Activated B cell treated with CpG ODN at 0.5 μM for 24 hours (primary cell): ENCODE data around the gene TMC5. TPM values are rescaled to one million over a fixed set of nuclear protein-coding genes. Genes with fewer than 3 reads are reported as not detected.

ENCODE experiments used
- ATAC-seq: fragments of 200-7000 bp; cut with Tn5 transposase; one replicate; pipeline ENCODE4 v1.10.0; 2021; ENCODE audit warnings: low read depth, mild to moderate bottlenecking, moderate library complexity
- CTCF ChIA-PET: fragments of 350-600 bp; sonication (Branson Sonifier 250); formaldehyde crosslinking; loops from one replicate; lab custom pipeline; 2021; ENCODE audit warnings: antibody characterized with exemption; lab: Charles Lee
- POLR2A ChIA-PET: fragments of 350-600 bp; sonication (Branson Sonifier 250); formaldehyde crosslinking; loops from one replicate; lab custom pipeline; 2021; ENCODE audit warnings: antibody characterized with exemption; lab: Charles Lee
- DNase-seq: peaks from one replicate; pipeline ENCODE4 v3.0.0; 2022
- H3K27ac Mint-ChIP-seq: one replicate; pipeline ENCODE4 v1.8.0; 2020; ENCODE audit warnings: mixed read lengths
- H3K27me3 Mint-ChIP-seq: one replicate; pipeline ENCODE4 v1.8.0; 2021; ENCODE audit warnings: mixed read lengths
- H3K36me3 Mint-ChIP-seq: one replicate; pipeline ENCODE4 v1.8.0; 2021; ENCODE audit warnings: low read depth, mixed read lengths
- H3K4me1 Mint-ChIP-seq: one replicate; pipeline ENCODE4 v1.8.0; 2021; ENCODE audit warnings: mixed read lengths
- H3K4me3 Mint-ChIP-seq: one replicate; pipeline ENCODE4 v1.8.0; 2020; ENCODE audit warnings: mild to moderate bottlenecking, mixed read lengths
- H3K9me3 Mint-ChIP-seq: one replicate; pipeline ENCODE4 v1.8.0; 2020; ENCODE audit warnings: mixed read lengths
- CTCF ChIP-seq: fragments of 200-600 bp; IDR thresholded peaks from one replicate; pipeline ENCODE4 v1.8.0; 2022; ENCODE audit warnings: antibody characterized with exemption, mild to moderate bottlenecking
- intact Hi-C: fragments of 100-400 bp; cut with micrococcal nuclease; formaldehyde crosslinking; loops from one replicate; pipeline ENCODE4 v1.15.1; 2024
- total RNA-seq: library from RNA; stranded (reverse); gene quantifications from 2 replicates; pipeline ENCODE4 v1.2.3, GENCODE V29; 2022

The TMC5 gene
- total RNA-seq, 1 donor from 2014 or later, result not detected

DNA sequence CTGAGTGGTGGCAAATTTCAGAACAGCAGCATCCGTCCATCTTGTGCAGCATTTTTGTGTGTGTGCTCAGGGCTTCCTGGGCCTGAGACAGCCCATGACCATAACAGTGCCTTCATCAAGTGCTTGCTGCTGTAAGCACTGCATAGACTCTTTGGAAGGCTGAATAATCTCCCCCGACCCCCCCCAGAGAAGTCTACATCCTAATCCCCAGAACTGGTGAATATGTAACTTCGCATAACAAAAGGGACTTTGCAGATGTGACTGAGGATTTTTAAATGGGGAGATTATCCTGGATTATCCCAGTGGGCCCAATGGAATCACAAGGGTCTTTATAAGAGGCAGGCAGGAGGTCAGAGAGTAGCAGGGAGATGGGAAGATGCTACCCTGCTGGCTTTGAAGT, 50.6 kb downstream of the TMC5 start:
- no peak for TF ChIP-seq CTCF
- no peaks in the 10 kb centered on the region for H3K4me1 Mint-ChIP-seq
- ATAC-seq (no peak), DNase-seq (no peak)
- no peaks in the 10 kb centered on the region for H3K36me3 Mint-ChIP-seq
- intact Hi-C loops, result no loop called here
- ChIA-PET CTCF (no interaction called here), POLR2A (no interaction called here)
- no peak overlapping the region for H3K4me3 Mint-ChIP-seq
- no peaks in the 10 kb centered on the region for H3K27me3 Mint-ChIP-seq
- H3K9me3 Mint-ChIP-seq, result no peaks in the 10 kb centered on the region
- H3K27ac Mint-ChIP-seq, result no peak overlapping the region

DNA sequence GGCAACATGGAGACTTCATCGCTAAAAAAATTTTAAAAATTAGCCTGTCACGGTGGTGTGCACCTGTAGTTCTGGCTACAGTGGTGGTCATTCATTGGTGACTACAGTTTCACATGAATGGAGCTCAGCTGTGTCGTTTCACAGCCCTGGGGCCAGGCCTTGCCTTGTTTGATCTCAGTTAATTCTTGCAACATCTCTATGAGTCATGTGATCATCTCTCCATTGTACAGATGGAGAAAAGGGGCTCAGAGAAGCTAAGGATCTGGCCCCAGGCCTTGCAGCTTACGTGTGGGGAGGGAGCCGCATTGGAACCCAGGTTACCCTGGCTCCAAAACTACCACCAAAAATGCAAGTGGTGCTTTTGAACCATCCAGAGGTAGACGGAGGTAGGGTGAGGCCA, 54.8 kb downstream of the TMC5 start:
- ChIA-PET POLR2A (no interaction called here), CTCF (no interaction called here)
- intact Hi-C loops, result no loop called here
- H3K27me3 Mint-ChIP-seq, result peaks cover 2% of the 10 kb centered on the region
- no peak for DNase-seq
- no peak for TF ChIP-seq CTCF
- no peaks in the 10 kb centered on the region for H3K4me1 Mint-ChIP-seq
- ATAC-seq, result no peak
- no peaks in the 10 kb centered on the region for H3K36me3 Mint-ChIP-seq
- H3K4me3 Mint-ChIP-seq, result no peak overlapping the region
- no peak overlapping the region for H3K27ac Mint-ChIP-seq
- H3K9me3 Mint-ChIP-seq, result no peaks in the 10 kb centered on the region

DNA sequence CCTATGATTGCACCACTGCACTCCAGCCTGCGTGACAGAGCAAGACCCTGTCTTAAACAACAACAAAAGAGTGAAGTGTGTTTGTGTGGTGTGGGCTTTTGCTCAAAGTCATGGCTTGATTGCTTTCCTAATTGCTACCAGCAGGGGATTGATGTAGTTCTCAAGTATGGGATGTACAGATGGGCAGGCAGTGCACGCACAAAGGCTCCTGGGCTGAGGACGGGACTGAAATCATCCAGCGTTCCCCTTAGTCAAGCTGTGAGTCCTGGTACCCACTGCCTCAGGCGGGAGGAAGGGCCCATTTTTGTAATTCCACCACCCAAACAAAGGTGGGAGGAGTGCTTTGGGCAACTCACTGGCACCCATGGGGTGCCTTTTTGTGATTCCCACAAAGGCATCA, 56.9 kb downstream of the TMC5 start:
- H3K4me3 Mint-ChIP-seq, result no peak overlapping the region
- ChIA-PET CTCF (no interaction called here), POLR2A (no interaction called here)
- DNase-seq (no peak), ATAC-seq (no peak)
- H3K27ac Mint-ChIP-seq, result no peak overlapping the region
- no peaks in the 10 kb centered on the region for H3K4me1 Mint-ChIP-seq
- peaks cover 3% of the 10 kb centered on the region for H3K27me3 Mint-ChIP-seq
- no peaks in the 10 kb centered on the region for H3K9me3 Mint-ChIP-seq
- intact Hi-C loops, result no loop called here
- H3K36me3 Mint-ChIP-seq, result no peaks in the 10 kb centered on the region
- no peak for TF ChIP-seq CTCF

DNA sequence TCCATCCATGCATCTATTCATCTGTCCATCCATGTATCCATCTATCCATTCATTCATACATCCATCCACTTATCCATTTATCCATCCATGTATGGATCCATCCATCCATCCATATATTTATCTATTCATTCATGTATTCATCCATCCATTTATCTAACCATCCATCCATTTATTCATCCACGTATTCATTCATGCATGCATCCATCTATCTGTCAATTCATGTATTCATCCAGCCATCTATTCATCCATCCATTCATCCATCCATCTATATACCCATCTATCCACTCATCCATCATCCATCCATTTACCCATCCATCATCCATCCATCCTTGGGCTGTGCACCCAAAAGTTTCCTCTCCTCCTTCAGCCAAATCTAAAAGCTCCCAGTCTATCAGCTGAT, 60.8 kb downstream of the TMC5 start:
- H3K27me3 Mint-ChIP-seq, result peaks cover 3% of the 10 kb centered on the region
- CTCF ChIA-PET, result no interaction called here
- no peaks in the 10 kb centered on the region for H3K4me1 Mint-ChIP-seq
- POLR2A ChIA-PET, result no interaction called here
- H3K27ac Mint-ChIP-seq, result no peak overlapping the region
- H3K9me3 Mint-ChIP-seq, result no peaks in the 10 kb centered on the region
- no peak for TF ChIP-seq CTCF
- H3K36me3 Mint-ChIP-seq, result no peaks in the 10 kb centered on the region
- no peak overlapping the region for H3K4me3 Mint-ChIP-seq
- DNase-seq (no peak), ATAC-seq (no peak)
- intact Hi-C loops, result no loop called here

- H3K27ac Mint-ChIP-seq, result no peak overlapping the region
- no peak overlapping the region for H3K4me3 Mint-ChIP-seq
- H3K36me3 Mint-ChIP-seq, result no peaks in the 10 kb centered on the region
- intact Hi-C loops, result no loop called here
- ATAC-seq, result no peak
- ChIA-PET CTCF (no interaction called here), POLR2A (no interaction called here)
- DNase-seq, result no peak
- no peak for TF ChIP-seq CTCF
- no peaks in the 10 kb centered on the region for H3K4me1 Mint-ChIP-seq
- H3K9me3 Mint-ChIP-seq, result no peaks in the 10 kb centered on the region
- H3K27me3 Mint-ChIP-seq, result peaks cover 3% of the 10 kb centered on the region
Measured at GRCh38 chr16:19479302-19479721, 61.6 kb downstream of the TMC5 start.
